Stimulated activated CD4-positive, alpha-beta T cell treated with anti-CD3 and anti-CD28 coated beads, Interleukin-15, amount 100 ng/mL, for 1 hour (primary cell): ENCODE data around the gene CHN1.

Experiments used
- DNase-seq, 2 donors: peaks; one replicate each; pipeline ENCODE4 v3.0.0-alpha.2; 2020; ENCODE audit warnings: low read depth in 1 of 2, low spot score in 1 of 2

CHN1 gene

DNA sequence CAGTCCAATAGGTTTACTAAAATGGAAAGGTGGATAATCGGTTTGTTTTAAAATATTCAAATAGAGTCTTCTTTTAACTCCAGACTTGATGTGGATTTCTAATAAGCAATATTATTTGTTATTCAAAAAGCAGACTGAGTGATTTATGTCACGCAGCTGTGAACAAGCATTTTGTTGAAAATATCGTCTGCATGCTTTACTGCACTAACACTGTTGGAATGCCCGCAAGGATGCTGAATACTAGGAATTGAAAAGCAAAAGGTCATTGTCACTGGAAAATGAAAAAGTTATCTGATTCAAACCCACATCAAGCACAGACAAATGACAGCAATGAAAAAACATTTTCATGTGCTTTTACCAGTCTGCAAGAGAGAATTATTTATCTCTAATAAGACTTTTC is 31.1 kb downstream of the CHN1 start:
- DNase-seq, result no peak

DNA sequence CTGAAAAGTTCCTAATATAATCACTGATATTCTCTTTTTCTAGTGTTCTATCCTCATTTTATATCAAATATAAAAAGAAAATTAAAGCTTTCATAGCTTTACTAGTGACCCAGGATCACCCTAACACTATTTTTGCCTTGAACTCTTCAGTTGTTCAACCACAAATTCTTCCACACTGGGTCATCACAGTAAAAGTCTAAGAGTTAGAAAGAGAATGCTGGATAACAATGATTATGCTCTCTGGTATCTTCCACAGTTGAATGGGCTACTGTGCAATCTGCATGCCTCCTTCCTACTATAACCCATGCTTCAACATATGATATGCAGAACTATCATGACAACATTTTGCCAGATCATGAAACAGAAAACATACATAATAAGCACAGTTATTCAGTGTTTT is 32.3 kb downstream of the CHN1 start:
- no peak for DNase-seq

DNA sequence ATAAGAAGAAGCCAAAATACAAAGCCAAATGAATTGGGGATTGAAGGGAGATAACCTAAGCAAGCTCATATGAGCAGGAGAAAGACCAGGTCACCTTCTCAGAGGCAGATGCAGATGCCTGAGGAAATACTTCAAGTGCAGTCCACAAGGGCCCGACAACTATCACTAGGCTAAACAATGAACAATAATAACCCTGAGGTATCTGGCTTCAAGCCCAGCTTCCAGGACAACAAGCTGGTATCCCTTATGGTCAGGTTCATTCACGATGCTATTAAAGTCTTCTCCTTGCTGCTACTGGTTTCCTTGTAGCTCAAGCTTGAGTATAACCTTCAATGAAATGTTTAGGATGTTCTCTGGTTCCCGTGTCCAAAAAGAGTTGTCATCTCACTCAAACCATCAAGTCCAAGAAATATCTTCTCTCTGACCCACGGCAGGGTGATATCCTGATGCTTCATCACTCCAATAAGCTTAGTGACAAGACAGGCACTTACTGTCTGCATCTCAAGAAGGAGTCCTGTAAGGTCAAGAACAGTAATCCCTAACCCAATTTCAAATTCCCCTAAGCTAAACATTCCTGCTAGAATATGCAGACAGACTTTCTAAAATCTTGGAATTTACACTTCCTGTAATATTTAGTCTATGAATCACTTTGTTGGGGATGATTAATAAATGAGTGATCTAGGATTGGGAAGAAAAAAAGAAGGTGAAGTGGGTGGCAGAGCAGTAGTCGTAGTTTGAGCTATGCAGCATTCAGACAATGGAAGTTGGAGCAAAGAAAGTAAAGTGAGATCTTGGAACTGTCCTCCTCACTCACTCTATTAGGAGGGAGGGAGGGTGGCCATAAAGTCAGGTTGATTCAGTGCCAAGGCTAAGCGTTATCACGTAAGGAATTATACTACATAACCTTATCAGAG is 33.1 kb downstream of the CHN1 start:
- DNase-seq, result no peak

DNA sequence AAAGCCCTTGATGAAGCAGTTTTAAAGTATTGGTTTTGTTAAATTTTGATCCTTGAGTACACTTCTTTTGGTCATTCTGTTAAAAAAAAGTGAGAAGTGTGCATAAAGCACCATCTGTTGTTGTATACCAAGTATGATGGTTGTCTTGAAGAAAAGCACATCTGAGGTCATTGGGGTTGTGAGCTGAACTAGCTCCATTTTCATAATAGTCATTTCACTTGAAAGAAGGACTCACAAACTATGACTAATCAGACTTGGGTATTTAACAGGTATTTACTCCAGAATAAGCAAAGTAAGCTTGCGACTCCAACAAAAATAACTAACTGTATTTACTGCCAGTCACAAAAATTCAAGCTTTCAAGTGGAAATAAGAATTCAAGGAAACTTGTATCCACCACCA is 35.1 kb downstream of the CHN1 start:
- DNase-seq, result no peak

DNA sequence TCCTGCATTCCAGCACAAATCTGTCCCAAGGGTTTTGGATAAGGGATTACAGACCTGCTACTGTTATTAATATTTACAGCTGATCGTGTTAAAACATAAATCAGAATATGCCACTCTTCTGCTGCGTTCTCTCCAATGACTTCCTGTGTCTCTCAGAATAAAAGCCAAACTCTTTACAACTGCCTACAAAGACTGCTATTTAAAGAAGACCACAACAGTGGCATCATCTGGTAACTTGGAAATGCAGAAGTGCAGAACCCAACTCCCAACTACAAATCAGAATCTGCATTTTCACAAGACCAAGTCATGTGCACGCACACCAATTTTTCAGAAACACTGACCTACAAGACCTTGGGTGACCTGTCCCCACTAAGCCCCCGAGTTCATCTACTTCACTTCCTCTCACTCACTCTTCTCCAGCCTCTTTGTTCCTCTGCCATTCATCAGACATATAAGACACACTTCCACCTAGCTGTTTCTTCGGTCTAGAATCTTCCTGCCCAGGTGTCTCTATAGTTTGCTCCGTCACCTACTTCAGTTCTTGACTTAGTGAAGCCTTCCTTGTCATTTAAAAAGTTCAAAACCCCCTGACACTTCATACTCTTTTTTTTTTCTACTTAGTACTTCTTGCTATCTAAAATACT is 36.0 kb downstream of the CHN1 start:
- no peak for DNase-seq

DNA sequence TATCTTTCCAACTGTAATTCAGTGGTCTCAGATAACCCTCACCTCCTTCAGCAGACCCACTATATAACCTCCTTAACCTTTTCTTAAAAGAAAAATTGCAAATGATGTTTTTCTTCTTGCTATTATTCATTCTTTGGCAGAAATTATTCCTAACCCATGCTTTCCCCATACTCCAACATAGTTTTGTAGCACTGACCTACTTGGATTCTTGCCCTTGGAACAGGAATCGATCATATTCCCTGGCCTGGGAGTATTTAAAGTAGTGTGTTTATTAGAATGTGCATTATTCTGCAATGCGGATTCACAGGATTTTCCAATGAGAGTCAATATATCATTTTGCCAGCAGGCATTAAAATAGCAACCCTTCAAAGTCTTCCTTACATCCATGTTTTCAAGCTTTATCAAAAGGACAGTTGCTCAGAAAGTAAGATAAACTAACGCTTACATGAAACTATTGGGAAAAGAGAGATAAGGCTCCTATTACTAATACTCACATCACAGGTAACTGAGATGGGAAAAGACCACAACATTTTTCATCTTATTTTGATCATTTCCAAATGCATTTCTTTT is 37.4 kb downstream of the CHN1 start:
- no peak for DNase-seq

DNA sequence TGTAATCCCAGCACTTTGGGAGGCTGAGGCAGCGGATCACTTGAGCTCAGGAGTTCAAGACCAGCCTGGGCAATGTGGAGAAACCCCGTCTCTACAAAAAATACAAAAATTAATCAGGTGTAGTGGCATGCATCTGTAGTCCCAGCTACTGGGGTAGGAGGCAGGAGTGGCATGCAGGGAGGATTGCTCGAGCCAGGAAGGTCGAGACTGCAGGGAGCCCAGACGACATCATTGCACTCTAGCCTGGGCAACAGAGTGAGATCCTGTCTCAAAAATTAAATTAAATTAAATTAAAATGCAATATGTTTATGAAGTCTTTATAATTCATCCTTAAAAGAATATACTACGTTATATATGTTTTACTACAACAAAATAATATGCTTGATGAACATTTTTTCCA is 38.1 kb downstream of the CHN1 start:
- DNase-seq, result no peak

DNA sequence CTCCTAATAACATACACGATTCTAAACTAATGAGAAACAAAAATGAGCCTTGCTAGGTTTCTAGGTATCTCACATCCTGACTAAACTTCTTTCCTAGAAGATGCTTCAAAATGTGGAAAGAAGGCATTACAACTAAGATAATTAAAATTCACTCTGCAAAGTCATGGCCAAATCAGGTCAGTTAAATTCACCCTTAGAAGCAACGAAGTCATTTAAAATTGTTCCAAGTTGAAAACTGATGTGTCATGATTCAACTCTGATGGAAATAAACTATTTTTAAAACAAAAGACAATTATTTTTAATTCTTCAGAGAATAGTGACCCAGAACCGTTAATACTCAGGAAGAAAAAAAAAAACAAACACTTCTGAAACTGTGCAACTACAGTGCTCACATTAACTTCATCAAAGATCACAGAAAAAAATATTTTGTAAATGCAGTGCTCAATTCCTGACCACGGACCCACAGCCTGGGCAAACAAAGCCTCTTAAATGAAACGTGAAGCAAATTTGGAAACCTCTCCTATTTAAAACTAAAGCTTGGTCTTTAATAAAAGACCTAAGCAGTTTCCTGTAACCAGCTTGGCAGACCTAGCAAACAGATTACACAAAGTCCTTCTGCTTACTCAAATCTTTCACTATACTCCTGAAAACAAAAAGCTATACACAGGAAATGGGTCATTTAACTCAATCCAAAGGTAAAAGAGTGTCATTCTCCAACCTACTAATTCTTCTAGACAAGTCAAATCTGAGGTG is 39.0 kb downstream of the CHN1 start:
- no peak for DNase-seq

DNA sequence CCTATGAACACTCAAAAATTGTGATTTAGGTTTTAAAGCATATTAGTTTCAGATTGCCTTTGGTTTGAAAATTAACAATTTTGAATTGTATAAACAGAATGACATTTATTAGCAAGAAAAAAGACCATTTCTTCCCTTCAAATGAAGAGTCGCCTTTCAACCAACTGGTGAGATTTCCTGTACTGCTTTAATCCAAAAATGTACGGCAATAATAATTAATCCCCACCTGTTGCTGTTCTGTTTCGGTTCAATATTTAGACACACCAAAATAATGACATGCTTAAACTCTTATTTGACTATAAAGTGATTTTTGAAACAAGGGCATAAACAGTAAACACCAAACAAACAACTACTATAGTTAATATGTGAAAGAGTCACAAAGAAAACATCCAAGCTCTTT is 39.6 kb downstream of the CHN1 start:
- no peak for DNase-seq

DNA sequence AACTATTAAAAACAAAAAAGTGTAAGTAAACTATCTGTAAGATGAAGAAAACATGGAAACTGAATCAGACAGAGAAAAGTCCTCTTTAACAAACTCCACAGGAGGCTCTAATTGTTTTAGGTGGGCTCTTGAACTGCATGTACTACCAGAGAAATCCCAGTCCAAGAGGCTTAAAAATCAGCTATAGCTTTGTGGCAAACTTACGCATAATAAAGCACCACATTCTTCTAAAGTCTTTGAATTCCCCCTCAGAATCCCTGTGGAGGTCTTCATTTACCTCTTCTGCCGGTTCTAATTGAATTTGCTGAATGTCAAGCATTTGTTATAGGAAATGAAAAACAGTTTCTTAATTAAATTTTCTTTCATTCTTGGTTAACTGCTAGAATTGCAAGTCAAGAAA is 40.8 kb downstream of the CHN1 start:
- no peak for DNase-seq

DNA sequence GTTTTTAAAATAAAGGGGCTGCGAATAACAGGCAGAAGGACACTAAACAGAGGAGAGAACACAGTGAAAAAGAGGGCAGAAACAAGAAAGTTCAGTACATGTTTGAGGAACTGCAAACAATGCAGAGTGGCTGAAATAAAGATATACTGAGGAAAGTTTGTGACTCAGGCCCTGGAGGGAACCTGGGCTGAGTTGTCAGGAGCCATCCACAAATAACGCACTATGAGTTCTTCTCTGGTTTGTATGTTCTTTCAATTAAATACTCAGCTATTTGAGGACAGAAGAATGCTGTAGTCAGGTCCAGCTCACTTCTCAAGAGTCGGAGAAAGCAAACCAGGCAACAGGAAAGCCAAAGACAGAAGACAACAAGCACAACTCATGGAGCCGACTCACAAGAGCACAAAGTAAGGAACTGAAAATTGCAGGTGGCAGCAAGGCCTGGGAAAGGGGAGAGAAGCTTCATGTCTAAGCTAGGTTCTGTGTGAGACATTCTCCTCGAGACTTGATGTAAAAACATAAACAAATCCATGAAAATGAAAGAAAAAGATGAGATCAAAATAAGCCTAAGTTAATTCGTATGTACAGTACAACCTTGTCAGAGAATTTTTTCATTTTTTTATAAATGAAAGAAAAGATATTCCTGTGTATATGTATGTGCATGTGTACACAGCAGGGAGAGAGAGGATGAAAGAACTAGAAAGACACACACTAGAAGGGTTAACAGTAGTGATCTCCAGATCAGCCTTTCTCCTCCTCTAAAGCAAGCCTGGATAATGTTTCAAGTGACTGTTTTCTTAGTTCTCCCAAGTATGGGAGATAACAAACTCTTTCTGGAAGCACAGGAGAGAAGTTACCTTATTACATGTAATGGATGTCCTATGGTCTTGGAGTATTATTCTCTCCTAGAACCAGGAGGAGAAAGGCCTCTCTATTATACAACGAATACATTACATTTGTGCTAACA is 41.5 kb downstream of the CHN1 start:
- DNase-seq, result no peak

DNA sequence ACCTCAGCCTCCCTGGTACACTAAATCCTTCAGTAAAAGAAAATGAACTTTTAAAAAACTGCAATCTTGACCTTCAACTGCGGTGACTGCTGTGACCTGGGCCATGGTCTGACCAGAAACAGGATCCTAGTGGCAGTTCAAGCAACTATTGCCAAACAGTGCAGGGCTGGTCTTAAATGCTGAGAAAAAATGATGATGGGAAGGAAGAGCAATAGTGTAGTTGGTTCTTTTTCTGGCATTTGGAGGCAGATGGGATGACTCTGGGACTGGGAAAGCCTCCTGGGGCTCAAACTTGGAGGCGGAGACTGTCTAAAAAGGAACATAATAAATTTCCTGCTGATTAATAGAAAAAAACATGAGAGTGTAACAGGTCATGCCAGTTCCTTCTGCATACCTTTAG is 45.4 kb downstream of the CHN1 start:
- DNase-seq, result no peak

DNA sequence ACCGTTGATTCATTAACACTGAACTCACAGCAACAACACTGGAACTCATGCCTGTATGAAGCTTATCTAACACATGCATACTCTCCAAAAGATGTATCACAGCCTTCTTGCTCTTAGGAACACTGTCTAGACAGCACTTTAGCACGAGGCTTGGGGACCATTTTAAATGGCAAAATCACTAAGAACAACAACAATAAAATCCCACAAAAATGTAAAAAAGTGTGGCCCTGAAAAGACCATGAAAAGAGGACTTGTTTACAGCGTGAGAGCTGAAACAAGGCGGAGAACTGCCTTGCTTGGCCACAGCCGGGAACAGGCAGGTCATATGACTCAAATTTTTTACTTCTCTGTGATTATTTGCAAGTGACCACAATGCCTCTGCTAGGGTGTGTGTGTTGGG is 48.1 kb downstream of the CHN1 start:
- DNase-seq, result no peak

DNA sequence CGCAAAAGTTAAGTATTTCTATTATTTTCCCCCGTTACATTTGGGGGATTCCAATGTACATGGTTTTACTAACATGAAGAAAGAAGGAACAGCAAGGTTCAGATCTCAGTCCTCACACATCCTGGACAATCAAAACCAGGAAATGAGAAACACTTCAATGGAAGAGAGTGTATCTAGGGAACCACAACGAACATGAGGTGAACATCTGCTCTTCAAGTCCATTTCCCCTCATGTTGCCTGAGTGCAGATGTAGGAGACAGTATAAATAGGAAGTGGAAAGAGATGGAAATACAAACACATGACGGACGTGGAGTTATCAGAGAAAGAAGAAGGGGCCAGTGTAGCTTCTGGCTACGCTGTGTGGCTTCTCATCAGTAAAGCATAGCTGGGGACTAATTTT is 52.6 kb downstream of the CHN1 start:
- DNase-seq, result no peak

DNA sequence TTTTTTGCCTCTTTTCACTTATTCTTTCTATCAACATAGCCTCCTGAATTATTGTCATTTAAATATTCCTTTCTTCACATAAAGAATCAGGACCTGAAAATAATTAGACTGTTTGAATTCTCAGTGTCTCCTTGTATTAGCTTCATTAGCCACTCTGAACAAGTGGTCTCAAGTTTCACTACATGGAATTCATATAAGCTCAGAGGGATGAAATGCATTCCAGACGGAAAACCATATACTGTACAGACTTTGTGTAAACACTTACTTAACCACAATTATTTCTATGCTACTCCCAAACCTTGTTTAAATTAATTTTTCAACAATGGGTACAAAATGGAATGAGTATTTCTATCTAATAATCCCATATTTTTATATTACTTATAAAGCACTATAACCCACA is 53.4 kb downstream of the CHN1 start:
- DNase-seq, result no peak

DNA sequence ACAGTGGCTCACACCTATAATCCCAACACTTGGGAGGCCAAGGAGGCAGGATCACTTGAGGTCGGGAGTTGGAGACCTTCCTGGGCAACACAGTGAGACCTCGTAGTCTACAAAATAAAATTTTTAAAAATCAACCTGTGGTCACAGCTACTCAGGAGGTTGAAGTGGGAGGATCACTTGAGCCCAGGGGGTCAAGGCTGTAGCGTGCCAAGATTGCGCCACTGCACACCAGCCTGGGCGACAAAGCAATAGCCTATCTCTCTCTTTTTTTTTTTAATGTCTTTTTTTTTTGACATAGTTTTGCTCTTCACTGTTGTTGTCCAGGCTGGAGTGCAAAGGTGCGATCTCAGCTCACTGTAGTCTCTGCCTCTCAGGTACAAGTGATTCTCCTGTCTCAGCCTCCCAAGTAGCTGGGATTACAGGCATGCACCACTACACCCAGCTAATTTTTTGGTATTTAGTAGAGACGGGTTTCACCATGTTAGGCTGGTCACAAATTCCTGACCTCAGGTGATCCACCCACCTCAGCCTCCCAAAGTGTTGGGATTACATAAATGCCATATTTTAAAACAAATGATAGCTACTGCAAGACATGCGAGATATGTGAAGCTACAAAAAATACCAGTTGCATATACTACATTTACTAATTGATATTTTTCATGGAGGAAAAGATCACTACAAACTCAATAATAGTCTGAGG is 55.0 kb downstream of the CHN1 start:
- no peak for DNase-seq

DNA sequence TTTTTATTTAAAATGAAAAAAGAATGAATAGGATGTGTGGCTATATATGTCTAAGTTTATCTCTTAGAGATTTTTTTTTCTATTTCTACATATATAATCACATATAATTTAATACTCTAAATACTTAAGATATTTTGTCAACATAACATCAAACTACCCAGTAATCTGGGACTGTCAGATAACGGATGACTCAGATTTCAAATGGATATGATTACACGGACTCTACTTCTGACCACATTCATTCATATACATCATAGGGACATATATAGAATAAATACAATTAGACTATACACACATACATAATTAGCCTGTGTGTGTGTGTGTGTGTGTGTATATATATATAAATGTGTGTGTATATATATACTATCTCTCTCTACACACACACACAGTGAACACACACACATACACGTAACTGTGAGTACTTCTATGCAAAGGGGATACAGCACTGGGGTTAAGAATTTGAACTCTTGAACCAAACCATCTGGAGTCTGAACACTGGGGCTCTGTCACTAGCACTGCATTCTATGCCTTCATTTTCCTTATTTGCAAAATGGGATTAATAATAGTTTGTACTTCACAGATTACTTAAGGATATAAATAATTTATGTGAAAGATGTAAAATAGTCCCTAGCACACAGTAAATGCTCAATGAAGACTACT is 59.5 kb downstream of the CHN1 start:
- DNase-seq, result no peak

DNA sequence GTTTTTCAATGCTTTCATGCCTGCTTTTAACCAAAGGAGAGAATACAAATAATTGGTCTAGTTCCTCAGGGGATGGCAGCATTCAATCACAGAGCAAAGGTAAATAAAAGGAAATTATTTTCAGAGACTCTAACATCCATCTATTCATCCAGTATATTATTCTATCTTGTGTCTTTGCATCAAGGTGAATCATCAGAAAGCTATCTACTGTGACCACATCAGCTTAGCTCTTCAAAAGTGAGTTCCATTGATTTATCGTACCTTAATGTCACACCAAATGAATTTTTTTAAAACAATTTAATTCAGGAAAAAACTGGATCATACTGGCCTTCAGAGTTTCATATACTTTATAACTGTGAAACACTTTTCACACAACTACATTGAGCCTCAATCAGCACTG is 66.1 kb downstream of the CHN1 start:
- DNase-seq, result no peak

DNA sequence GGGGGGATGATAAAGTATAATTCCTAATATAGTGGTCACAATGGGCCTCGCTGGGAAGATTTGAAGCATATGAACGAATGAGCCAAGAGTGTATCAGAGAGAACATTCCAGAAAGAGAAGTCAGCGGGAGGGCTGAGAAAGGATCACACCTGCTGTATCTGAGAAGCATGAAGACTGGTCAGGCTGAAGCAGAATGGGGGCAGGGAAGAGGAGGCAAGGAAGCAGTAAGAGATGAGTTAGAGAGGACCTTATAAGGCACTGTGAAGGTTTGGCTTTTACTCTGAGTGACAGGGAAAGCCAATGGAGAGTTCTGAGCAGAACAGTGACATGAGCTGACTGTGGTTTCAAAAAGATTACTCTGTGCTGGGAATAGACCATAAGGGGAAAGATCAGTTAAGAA is 73.5 kb downstream of the CHN1 start:
- DNase-seq, result no peak
